ENCODE data around the gene SMAD3. TPM values are rescaled to one million over a fixed set of nuclear protein-coding genes. Genes with fewer than 3 reads are reported as not detected.

SMAD3 gene
- total and polyA plus RNA-seq, 2 of the 4 experiments (the other 2 are of a cell fraction) = 71.0 to 177 TPM

- TF ChIP-seq CEBPB (IDR thresholded peaks at IDR 0.05; ENCODE audit: low read depth, low read length) (no peak), RAD21 (IDR thresholded peaks at IDR 0.05; ENCODE audit: low read length) (no peak)
Observed at GRCh38 chr15:67077641-67078215, 12.3 kb downstream of the SMAD3 start (continued).

DNA sequence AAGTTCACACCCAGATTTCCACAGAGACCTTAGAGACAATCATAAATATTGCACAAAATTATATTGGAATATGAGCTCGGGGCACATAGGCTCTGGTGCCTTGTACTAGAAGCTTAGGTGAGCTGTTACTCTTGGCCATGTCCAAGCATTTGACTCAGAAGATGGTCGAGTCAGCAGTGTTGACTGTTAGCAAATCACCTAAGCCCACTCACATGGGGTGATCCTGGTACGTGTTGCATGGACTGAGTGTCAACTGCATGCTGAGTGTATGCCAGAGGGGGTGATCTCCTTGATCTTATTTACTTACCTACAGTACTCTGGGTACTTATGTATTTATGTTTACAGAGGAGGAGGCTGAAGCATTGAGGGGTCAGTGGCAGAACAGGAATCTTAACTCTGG is 14.0 kb downstream of the SMAD3 start:
- Histone ChIP-seq H4K5ac (ENCODE audit: low read depth, low read length) (no peak overlapping the region), H3K4me3 (ENCODE audit: insufficient read depth, low read depth, low read length) (no peak overlapping the region), H2BK15ac (ENCODE audit: low read depth, low read length) (peak overlapping the region; percentile 12; the same call in 1 of the 3 replicates), H3K27me3 (ENCODE audit: control insufficient read depth, insufficient read depth, low read length) (no peaks in the 10 kb centered on the region), H2AK5ac (ENCODE audit: low read depth, low read length) (peak overlapping the region; percentile 67), H4K20me1 (ENCODE audit: insufficient read depth, low read length) (peaks cover 96% of the 10 kb centered on the region), H3K4me2 (ENCODE audit: low read depth, low read length) (no peak overlapping the region), H2AFZ (replicated peaks; ENCODE audit: low read length, poor library complexity) (no peak overlapping the region), H3K23ac (ENCODE audit: low read depth, low read length) (peak overlapping the region; percentile 81; the same call in 1 of the 2 replicates), H3K14ac (replicated peaks; ENCODE audit: low read depth, low read length) (peak overlapping the region; percentile 78), H3K9me3 (ENCODE audit: control insufficient read depth, insufficient read depth, low read length) (no peaks in the 10 kb centered on the region), H3K18ac (ENCODE audit: low read depth, low read length) (no peak overlapping the region; the same call in 1 of the 2 replicates), H3K79me1 (ENCODE audit: low read depth in 1 of 2, low read length in 2 of 2) (peaks cover 0 to 87% of the 10 kb centered on the region in 2 experiments; a peak in 2 of 4 replicates), H2BK120ac (ENCODE audit: low read depth, low read length) (peak overlapping the region; percentile 46), H3K36me3 (ENCODE audit: control insufficient read depth, insufficient read depth, low read length) (peaks cover 62% of the 10 kb centered on the region), H2BK20ac (ENCODE audit: low read depth, low read length) (peak overlapping the region; percentile 5; the same call in 1 of the 2 replicates), H3K9me1 (ENCODE audit: insufficient read depth, low read length) (peaks cover 69% of the 10 kb centered on the region), H2AK9ac (replicated peaks; ENCODE audit: low read depth, low read length, poor library complexity) (no peak overlapping the region), H3K56ac (ENCODE audit: extremely low read depth, insufficient read depth, low read length) (no peak overlapping the region), H2BK5ac (ENCODE audit: low read depth, low read length, poor library complexity, severe bottlenecking) (peak overlapping the region; percentile 39), H3K9ac (ENCODE audit: low read depth, low read length) (no peak overlapping the region), H3K4ac (ENCODE audit: low read depth, low read length) (peak overlapping the region; percentile 44), H3K27ac (ENCODE audit: insufficient read depth, low read length) (no peak overlapping the region), H4K8ac (ENCODE audit: low read depth in 2 of 2, low read length in 2 of 2) (peak overlapping the region in 1 of 2 experiments; percentile 32; a peak in 1 of 4 replicates), H3K4me1 (ENCODE audit: control insufficient read depth, insufficient read depth, low read length) (peaks cover 57% of the 10 kb centered on the region), H4K91ac (ENCODE audit: insufficient read depth, low read depth, low read length) (peak overlapping the region; percentile 6; the same call in 1 of the 2 replicates)
- ATAC-seq (ENCODE audit: low read depth) (no peak), DNase-seq (peak; percentile 62)
- in situ Hi-C loops (cut with MboI; ENCODE audit: low sequenced_read_pairs) = no loop called here
- no CpG with 5 or more reads among the region's 3 CpGs for WGBS, 2 experiments (ENCODE audit: extremely low coverage in 2 of 2, insufficient read length in 1 of 2)
- dilution Hi-C loops (cut with HindIII; ENCODE audit: low sequenced_read_pairs, unreplicated experiment) = no loop called here
- BruUV-seq (replicated peaks) = no TSS peak
- ChIA-PET CTCF (no interaction called here), POLR2A (ENCODE audit: unreplicated experiment) (no interaction called here)
- intact Hi-C loops (cut with micrococcal nuclease) = no loop called here
- TF ChIP-seq RCOR1 (IDR thresholded peaks at IDR 0.05; ENCODE audit: insufficient replicate concordance, low read length) (no peak), CHD1 (IDR thresholded peaks at IDR 0.05; ENCODE audit: low read depth, low read length) (no peak), SMC3 (IDR thresholded peaks at IDR 0.05; ENCODE audit: low read depth, low read length) (no peak), BHLHE40 (IDR thresholded peaks at IDR 0.05; ENCODE audit: low read depth, low read length) (no peak), NFE2L2 (IDR thresholded peaks at IDR 0.05; ENCODE audit: low read depth, low read length) (no peak), MAZ (IDR thresholded peaks at IDR 0.05; ENCODE audit: borderline replicate concordance, low read depth, low read length) (no peak), MXI1 (IDR thresholded peaks at IDR 0.05; ENCODE audit: borderline replicate concordance, low read depth, low read length) (no peak), POLR2A (IDR thresholded peaks at IDR 0.05; ENCODE audit: low read depth, low read length) (no peak), MAFK (IDR thresholded peaks at IDR 0.05; ENCODE audit: low read depth, low read length) (no peak), CTCF (conservative IDR thresholded peaks at IDR 0.05; ENCODE audit: low read depth, low read length) (no peak)
- TF ChIP-seq, protein P1, sequence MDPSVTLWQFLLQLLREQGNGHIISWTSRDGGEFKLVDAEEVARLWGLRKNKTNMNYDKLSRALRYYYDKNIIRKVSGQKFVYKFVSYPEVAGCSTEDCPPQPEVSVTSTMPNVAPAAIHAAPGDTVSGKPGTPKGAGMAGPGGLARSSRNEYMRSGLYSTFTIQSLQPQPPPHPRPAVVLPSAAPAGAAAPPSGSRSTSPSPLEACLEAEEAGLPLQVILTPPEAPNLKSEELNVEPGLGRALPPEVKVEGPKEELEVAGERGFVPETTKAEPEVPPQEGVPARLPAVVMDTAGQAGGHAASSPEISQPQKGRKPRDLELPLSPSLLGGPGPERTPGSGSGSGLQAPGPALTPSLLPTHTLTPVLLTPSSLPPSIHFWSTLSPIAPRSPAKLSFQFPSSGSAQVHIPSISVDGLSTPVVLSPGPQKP (IDR thresholded peaks at IDR 0.05; ENCODE audit: borderline replicate concordance, low read depth, low read length) = no peak
- TF ChIP-seq, protein P2, sequence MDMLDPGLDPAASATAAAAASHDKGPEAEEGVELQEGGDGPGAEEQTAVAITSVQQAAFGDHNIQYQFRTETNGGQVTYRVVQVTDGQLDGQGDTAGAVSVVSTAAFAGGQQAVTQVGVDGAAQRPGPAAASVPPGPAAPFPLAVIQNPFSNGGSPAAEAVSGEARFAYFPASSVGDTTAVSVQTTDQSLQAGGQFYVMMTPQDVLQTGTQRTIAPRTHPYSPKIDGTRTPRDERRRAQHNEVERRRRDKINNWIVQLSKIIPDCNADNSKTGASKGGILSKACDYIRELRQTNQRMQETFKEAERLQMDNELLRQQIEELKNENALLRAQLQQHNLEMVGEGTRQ (IDR thresholded peaks at IDR 0.05; ENCODE audit: low read depth, low read length) = no peak
